Glutamatergic neuron (in vitro differentiated cells): Measurements from ENCODE around the gene HHIPL1. TPM values are rescaled to one million over a fixed set of nuclear protein-coding genes. Genes with fewer than 3 reads are reported as not detected.

Source experiments
- DNase-seq: peaks from one replicate; pipeline ENCODE4 v3.0.0; 2022
- H3K27ac Mint-ChIP-seq: one replicate; pipeline ENCODE4 v1.8.0; 2020; ENCODE audit warnings: mild to moderate bottlenecking, mixed read lengths, inconsistent platforms; ENCODE audit not compliant: unreplicated experiment
- H3K27me3 Mint-ChIP-seq: one replicate; pipeline ENCODE4 v1.8.0; 2020; ENCODE audit warnings: mild to moderate bottlenecking, moderate library complexity, mixed read lengths, inconsistent platforms; ENCODE audit not compliant: unreplicated experiment
- H3K36me3 Mint-ChIP-seq: one replicate; pipeline ENCODE4 v1.8.0; 2020; ENCODE audit warnings: mild to moderate bottlenecking, mixed read lengths, inconsistent platforms; ENCODE audit not compliant: unreplicated experiment
- H3K4me1 Mint-ChIP-seq: one replicate; pipeline ENCODE4 v1.8.0; 2020; ENCODE audit warnings: mild to moderate bottlenecking, low read depth, mixed read lengths, inconsistent platforms; ENCODE audit not compliant: unreplicated experiment
- H3K4me3 Mint-ChIP-seq: one replicate; pipeline ENCODE4 v1.8.0; 2020; ENCODE audit warnings: mild to moderate bottlenecking, mixed read lengths, inconsistent platforms; ENCODE audit not compliant: unreplicated experiment
- H3K9me3 Mint-ChIP-seq: one replicate; pipeline ENCODE4 v1.8.0; 2020; ENCODE audit warnings: mild to moderate bottlenecking, moderate library complexity, mixed read lengths, inconsistent platforms; ENCODE audit not compliant: unreplicated experiment
- total RNA-seq: library from RNA; stranded (reverse); fragmentation: NEBNext Ultra II Directional; extraction: Animal tissue kit (Norgen Biotek cat#: 25700); gene quantifications from one replicate; pipeline ENCODE4 v1.2.1, GENCODE V29; 2021; ENCODE audit not compliant: unreplicated experiment
- TF ChIP-seq, protein P1 (sequence below): fragments of 200-600 bp; sonication (generic); IDR thresholded peaks from one replicate; pipeline ENCODE4 v1.5.0; 2021; ENCODE audit not compliant: partially characterized antibody, unreplicated experiment

Gene HHIPL1
- total RNA-seq, 1 donor from 2014 or later: 0.47 TPM

- H3K9me3 Mint-ChIP-seq: peaks cover 5% of the 10 kb centered on the region
- H3K36me3 Mint-ChIP-seq: no peaks in the 10 kb centered on the region
- H3K4me1 Mint-ChIP-seq: peaks cover 7% of the 10 kb centered on the region
- peak overlapping the region; percentile 13 for H3K4me3 Mint-ChIP-seq
- TF ChIP-seq, protein P1, sequence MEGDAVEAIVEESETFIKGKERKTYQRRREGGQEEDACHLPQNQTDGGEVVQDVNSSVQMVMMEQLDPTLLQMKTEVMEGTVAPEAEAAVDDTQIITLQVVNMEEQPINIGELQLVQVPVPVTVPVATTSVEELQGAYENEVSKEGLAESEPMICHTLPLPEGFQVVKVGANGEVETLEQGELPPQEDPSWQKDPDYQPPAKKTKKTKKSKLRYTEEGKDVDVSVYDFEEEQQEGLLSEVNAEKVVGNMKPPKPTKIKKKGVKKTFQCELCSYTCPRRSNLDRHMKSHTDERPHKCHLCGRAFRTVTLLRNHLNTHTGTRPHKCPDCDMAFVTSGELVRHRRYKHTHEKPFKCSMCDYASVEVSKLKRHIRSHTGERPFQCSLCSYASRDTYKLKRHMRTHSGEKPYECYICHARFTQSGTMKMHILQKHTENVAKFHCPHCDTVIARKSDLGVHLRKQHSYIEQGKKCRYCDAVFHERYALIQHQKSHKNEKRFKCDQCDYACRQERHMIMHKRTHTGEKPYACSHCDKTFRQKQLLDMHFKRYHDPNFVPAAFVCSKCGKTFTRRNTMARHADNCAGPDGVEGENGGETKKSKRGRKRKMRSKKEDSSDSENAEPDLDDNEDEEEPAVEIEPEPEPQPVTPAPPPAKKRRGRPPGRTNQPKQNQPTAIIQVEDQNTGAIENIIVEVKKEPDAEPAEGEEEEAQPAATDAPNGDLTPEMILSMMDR: no peak
- peaks cover 9% of the 10 kb centered on the region for H3K27me3 Mint-ChIP-seq
- DNase-seq: no peak
- H3K27ac Mint-ChIP-seq: no peak overlapping the region
Observed at GRCh38 chr14:99685596-99685995, 40.7 kb downstream of the HHIPL1 start.

- H3K36me3 Mint-ChIP-seq: no peaks in the 10 kb centered on the region
- TF ChIP-seq, protein P1: no peak
- peaks cover 7% of the 10 kb centered on the region for H3K4me1 Mint-ChIP-seq
- H3K9me3 Mint-ChIP-seq: peaks cover 5% of the 10 kb centered on the region
- no peak overlapping the region for H3K4me3 Mint-ChIP-seq
- DNase-seq: no peak
- peaks cover 9% of the 10 kb centered on the region for H3K27me3 Mint-ChIP-seq
- no peak overlapping the region for H3K27ac Mint-ChIP-seq
Observed at GRCh38 chr14:99686557-99687283, 41.8 kb downstream of the HHIPL1 start.

- Mint-ChIP-seq H3K4me1 (peaks cover 7% of the 10 kb centered on the region), H3K9me3 (peaks cover 5% of the 10 kb centered on the region), H3K4me3 (no peak overlapping the region), H3K36me3 (no peaks in the 10 kb centered on the region), H3K27ac (no peak overlapping the region), H3K27me3 (peaks cover 6% of the 10 kb centered on the region)
- TF ChIP-seq, protein P1: peak; percentile 82
- DNase-seq: no peak
Observed at GRCh38 chr14:99687284-99688209, 42.6 kb downstream of the HHIPL1 start.

GRCh38 chr14:99688210-99688581 is 43.3 kb downstream of the HHIPL1 start:
- Mint-ChIP-seq H3K27ac (no peak overlapping the region), H3K27me3 (peaks cover 4% of the 10 kb centered on the region), H3K36me3 (no peaks in the 10 kb centered on the region), H3K4me1 (peaks cover 7% of the 10 kb centered on the region), H3K4me3 (no peak overlapping the region), H3K9me3 (peaks cover 5% of the 10 kb centered on the region)
- TF ChIP-seq, protein P1: no peak
- DNase-seq: no peak
